HL-60 (cell line): ENCODE data around the gene MYOZ1.

Experiments used
- DNase-seq, 2 experiments: peaks; one replicate each; pipeline ENCODE4 v3.0.0-alpha.2; 2010 to 2020; ENCODE audit warnings: low read depth in 1 of 2, low spot score in 1 of 2
- H3K27ac ChIP-seq: fragments of 250-450 bp; sonication (Bioruptor Pico); replicated peaks from 2 replicates; pipeline ENCODE4 v1.5.1; 2020; ENCODE audit warnings: mild to moderate bottlenecking, moderate library complexity
- H3K27me3 ChIP-seq: fragments of 250-450 bp; sonication (Bioruptor Pico); 2 replicates; pipeline ENCODE4 v1.5.1; 2021; ENCODE audit warnings: mild to moderate bottlenecking, moderate library complexity; ENCODE audit not compliant: insufficient read depth, poor library complexity, severe bottlenecking
- H3K4me3 ChIP-seq: replicated peaks from 2 replicates; pipeline ENCODE4 v1.5.1; 2011; ENCODE audit warnings: mild to moderate bottlenecking, control low read depth, low read length; ENCODE audit not compliant: insufficient read depth
- GABPA ChIP-seq: IDR thresholded peaks from 2 replicates; pipeline ENCODE4 v1.6.1; 2012; ENCODE audit warnings: low read depth
- POLR2AphosphoS5 ChIP-seq: IDR thresholded peaks from 2 replicates; pipeline ENCODE4 v1.6.1; 2012; ENCODE audit warnings: low read depth
- SPI1 ChIP-seq: IDR thresholded peaks from 2 replicates; pipeline ENCODE4 v1.6.1; 2012; ENCODE audit warnings: low read depth, mild to moderate bottlenecking, borderline replicate concordance
- TF ChIP-seq, protein P1 (sequence below): IDR thresholded peaks from one replicate; pipeline ENCODE4 v1.5.1; 2011; ENCODE audit warnings: low read length, control low read depth, inconsistent platforms; ENCODE audit not compliant: insufficient read depth
- TF ChIP-seq, protein P2 (sequence below): IDR thresholded peaks from 2 replicates; pipeline ENCODE4 v1.6.1; 2012; ENCODE audit warnings: low read depth; ENCODE audit not compliant: insufficient replicate concordance

The MYOZ1 gene

GRCh38 chr10:73628405-73628804 is 12.9 kb downstream of the MYOZ1 start:
- Histone ChIP-seq H3K4me3 (no peak overlapping the region), H3K27me3 (no peaks in the 10 kb centered on the region), H3K27ac (no peak overlapping the region)
- TF ChIP-seq, protein P1, sequence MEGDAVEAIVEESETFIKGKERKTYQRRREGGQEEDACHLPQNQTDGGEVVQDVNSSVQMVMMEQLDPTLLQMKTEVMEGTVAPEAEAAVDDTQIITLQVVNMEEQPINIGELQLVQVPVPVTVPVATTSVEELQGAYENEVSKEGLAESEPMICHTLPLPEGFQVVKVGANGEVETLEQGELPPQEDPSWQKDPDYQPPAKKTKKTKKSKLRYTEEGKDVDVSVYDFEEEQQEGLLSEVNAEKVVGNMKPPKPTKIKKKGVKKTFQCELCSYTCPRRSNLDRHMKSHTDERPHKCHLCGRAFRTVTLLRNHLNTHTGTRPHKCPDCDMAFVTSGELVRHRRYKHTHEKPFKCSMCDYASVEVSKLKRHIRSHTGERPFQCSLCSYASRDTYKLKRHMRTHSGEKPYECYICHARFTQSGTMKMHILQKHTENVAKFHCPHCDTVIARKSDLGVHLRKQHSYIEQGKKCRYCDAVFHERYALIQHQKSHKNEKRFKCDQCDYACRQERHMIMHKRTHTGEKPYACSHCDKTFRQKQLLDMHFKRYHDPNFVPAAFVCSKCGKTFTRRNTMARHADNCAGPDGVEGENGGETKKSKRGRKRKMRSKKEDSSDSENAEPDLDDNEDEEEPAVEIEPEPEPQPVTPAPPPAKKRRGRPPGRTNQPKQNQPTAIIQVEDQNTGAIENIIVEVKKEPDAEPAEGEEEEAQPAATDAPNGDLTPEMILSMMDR = no peak
- TF ChIP-seq SPI1 (no peak), GABPA (no peak), POLR2AphosphoS5 (no peak)
- TF ChIP-seq, protein P2, sequence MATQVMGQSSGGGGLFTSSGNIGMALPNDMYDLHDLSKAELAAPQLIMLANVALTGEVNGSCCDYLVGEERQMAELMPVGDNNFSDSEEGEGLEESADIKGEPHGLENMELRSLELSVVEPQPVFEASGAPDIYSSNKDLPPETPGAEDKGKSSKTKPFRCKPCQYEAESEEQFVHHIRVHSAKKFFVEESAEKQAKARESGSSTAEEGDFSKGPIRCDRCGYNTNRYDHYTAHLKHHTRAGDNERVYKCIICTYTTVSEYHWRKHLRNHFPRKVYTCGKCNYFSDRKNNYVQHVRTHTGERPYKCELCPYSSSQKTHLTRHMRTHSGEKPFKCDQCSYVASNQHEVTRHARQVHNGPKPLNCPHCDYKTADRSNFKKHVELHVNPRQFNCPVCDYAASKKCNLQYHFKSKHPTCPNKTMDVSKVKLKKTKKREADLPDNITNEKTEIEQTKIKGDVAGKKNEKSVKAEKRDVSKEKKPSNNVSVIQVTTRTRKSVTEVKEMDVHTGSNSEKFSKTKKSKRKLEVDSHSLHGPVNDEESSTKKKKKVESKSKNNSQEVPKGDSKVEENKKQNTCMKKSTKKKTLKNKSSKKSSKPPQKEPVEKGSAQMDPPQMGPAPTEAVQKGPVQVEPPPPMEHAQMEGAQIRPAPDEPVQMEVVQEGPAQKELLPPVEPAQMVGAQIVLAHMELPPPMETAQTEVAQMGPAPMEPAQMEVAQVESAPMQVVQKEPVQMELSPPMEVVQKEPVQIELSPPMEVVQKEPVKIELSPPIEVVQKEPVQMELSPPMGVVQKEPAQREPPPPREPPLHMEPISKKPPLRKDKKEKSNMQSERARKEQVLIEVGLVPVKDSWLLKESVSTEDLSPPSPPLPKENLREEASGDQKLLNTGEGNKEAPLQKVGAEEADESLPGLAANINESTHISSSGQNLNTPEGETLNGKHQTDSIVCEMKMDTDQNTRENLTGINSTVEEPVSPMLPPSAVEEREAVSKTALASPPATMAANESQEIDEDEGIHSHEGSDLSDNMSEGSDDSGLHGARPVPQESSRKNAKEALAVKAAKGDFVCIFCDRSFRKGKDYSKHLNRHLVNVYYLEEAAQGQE = no peak
- DNase-seq = no peak

GRCh38 chr10:73627300-73627699 is 14.0 kb downstream of the MYOZ1 start:
- TF ChIP-seq GABPA (no peak), POLR2AphosphoS5 (no peak), SPI1 (no peak)
- TF ChIP-seq, protein P2 = no peak
- TF ChIP-seq, protein P1 = no peak
- Histone ChIP-seq H3K27me3 (no peaks in the 10 kb centered on the region), H3K4me3 (no peak overlapping the region), H3K27ac (no peak overlapping the region)
- no peak for DNase-seq

DNA sequence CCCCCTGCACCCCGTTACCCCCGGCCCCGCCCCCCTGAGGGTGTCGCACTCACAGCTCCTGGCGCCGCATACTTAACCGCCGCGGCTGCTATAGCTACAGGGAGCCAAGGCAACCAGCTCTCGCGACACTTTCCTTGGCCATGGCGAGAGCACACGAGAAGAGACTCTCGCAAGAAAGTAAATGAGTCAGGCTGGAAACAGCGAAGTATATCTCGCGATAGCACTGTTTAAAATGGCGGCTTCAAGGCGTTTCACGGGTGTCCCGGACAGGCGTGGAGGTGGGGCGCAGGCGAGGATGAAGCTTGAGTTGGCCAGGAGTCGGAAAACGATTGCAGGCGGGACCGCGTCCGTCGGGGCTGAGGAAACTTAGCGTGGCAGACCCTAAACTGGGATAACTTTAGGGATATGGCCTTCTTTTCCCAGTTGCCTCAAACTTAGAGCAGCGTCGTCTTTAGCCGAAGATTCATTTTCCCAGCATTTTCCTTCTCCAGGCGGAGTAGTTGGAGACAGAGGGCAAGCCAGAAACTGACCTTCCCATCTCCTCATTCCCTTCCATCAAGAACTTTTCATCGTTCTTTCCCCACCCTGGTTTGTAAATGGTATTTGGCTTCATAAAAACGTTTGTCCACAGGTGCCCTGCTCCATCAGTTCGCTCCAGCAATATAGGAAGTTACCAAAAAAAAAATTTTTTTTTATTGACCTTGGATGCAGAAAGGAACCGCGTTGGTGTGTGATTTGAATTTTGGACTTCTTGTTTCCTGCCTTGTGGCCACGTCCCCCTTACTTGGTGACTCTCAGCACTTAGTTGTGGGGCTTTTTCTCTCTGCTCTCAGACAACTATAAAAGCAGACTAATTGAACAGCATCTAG is 15.2 kb downstream of the MYOZ1 start:
- peak; percentile 91 to 96 for DNase-seq
- H3K27ac ChIP-seq = peak overlapping the region; percentile 89
- peak overlapping the region; percentile 99 for H3K4me3 ChIP-seq
- no peaks in the 10 kb centered on the region for H3K27me3 ChIP-seq
- TF ChIP-seq, protein P2 = peak; percentile 64
- TF ChIP-seq, protein P1 = no peak
- TF ChIP-seq POLR2AphosphoS5 = peak; percentile 94
- no peak for TF ChIP-seq SPI1
- no peak for TF ChIP-seq GABPA
